ENCODE measurements around the gene DHCR24.

Gene DHCR24

GRCh38 chr1:54863267-54863665 lies 23.7 kb downstream of the DHCR24 start:
- no peak for DNase-seq

DNA sequence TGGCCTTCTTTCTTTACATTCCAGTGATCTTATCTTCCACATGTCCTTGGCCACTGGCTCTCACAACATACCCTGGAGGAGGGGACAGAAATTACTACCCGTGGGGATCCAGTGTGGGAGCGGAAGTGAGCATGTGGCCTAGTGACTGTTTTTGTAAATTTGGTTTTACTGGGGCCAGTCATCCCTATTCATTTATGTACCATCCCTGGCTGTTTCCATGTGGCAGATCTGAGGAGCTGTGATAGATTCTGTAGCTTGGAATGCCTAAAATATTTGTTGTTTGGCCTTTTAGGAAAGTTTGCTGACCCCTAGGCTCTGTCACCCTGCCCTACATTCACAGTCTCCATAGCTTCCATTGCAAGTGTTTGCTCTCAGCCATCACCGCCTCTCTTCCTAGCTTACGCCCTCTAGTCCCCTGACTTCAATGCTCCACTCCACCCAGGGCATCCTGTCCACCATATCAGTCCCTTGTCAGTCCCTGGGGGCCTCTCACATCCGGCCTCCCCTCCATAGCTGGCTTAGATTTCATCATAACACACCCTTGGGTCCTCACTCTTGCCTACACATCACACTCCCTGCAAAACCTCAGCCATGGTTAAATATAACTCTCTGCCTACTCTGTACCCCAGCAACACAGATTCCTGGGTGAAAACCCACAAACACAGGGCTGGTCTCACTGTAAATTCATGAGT lies 25.8 kb downstream of the DHCR24 start:
- DNase-seq: no peak

GRCh38 chr1:54859700-54860391 lies 27.1 kb downstream of the DHCR24 start:
- no peak for DNase-seq

GRCh38 chr1:54857746-54858561 lies 29.0 kb downstream of the DHCR24 start:
- DNase-seq: no peak

- no peak for DNase-seq
Measured at GRCh38 chr1:54857141-54857540, 29.9 kb downstream of the DHCR24 start.

DNA sequence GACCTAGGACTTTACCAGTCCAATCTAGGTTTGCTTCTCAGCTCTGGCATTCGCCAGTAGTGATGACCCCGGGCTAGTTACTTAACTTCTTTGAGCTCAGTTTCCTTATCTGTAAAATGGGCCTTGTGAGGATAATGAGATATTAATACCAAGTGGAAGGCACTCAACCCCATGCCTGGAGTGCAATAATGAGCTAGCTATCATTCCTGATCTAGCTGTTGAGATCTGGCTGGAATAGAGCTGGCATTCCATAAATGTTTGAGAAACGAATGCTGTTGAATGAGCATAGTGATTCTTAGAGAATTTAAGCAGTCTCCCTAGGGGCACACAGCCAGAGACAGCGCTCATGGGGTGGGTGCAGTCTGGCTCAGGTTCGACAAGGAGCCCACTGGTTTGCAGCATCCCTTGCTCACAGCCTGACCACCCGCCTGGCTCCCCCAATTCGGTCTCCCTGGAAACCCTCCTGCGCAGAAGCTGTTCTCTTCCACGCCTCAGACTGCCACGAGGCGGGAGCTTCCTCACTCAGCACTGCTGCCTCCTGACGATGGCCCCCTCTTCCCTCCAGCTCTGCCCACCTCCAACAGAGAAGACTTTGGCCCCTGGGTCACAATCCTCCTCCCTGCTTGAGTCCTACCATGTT lies 32.5 kb downstream of the DHCR24 start:
- DNase-seq: no peak

- no peak for DNase-seq
Measured at GRCh38 chr1:54853793-54854370, 33.1 kb downstream of the DHCR24 start.

DNA sequence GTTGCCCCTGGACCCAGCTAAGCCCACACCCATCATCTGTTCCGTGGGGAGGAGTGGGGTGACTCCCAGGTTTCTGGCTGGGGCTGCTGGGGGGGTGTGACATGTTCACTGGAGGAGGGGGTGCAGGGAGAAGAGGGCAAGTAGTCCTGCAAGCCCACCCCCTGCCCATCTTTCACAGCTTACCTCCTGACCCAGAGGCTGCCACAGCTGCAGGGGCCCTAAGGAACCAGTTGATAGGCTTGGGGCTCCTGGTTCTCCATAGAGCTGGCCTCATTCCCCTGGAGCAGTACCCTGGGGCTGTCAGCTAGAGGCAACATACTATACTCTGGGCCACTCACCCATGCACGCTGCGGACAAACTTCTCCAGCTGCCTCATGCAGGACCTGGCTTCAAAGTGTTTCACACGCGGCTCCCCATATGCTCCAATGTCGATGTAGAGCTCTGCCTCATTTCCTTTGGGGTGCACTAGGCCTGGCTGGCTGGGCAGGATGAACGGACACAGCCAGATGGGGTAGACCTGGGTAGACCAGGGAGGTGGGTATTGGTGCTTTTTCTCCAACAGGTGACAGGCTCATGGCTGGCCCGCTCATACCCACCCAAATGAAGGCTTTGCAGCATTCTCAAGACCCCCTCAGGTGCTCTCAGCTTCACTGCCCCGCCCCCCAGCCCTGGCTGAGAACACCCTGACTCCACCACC lies 33.8 kb downstream of the DHCR24 start:
- no peak for DNase-seq

DNA sequence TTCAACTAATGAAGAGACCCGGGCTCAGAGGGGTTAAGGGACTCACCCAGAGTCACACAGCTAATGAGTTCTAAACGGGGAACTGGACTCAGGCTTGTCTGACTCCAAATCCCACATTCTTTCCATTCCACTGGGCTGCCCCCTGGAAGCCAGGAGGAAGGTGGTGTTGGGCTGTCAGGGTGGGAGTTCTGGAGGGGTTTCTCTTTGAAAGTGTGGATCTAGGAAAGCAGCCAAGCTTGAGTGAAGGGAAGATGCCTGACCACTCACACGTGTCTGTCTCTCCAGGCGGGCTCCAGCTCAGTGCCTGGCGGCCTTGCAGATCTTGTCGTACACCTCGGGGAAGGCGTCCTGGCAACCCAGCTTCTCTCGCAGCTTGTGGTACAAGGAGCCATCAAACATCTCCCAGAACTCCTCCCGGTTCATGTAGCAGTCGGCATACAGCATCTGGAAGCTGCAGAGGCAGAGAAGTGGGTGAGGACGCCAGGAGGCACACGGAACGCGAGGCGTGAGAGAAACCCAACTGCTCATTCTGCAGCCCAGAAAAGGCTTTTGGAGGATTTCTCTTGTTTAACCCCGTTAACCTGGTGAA lies 35.0 kb downstream of the DHCR24 start:
- no peak for DNase-seq

- DNase-seq: no peak
Measured at GRCh38 chr1:54851406-54851805, 35.6 kb downstream of the DHCR24 start.

DNA sequence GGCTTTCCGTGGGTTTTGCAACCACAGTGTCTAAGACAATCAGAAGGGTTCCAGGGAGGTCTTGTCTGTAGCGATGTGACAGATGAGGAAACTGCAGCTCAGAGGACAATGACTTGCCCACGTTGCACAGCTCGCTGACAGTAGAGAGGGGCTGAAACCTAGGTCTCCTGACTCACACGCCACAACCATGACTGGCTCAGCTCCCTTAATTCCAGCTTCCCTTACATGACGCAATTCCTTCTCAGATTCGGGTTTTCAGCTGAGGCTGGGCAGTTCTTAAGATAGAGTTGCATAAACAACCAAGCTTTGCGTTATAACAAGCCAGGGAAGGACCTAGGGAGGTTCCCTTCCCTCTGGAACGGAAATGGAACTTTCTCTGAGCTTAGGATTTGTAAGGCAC lies 36.3 kb downstream of the DHCR24 start:
- DNase-seq: no peak

DNA sequence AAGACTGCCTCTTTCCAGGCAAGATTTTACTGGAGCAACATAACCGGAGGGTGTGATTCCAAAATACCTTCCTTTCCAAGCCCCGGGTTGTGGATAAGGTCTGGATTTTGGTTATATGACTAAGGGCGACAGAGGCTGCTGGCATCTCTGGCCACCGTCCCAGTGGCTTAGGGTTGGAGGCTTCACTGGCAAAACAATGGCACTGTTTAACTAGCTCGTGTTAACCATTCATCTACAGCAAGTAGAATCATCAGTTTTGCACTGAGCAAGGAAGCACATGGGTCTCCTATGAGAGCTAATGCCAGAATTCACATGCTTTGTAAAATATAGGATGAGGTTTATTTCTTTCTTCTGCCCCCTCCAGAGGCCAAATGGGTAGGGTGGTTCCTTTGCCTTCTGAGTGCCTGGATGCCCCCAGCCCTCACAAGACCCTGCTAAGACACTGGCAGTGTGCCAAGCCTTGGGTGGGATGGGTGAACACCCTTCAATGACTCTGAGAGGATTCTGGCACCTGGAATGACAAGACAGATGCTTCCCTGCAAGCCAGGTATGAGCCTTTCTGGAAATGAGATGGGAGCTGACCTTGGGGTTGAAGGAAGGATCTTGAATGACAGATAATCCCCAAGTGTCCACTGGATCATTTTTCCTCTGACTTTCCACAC lies 36.8 kb downstream of the DHCR24 start:
- no peak for DNase-seq

GRCh38 chr1:54849219-54850068 lies 37.6 kb downstream of the DHCR24 start:
- DNase-seq: no peak

DNA sequence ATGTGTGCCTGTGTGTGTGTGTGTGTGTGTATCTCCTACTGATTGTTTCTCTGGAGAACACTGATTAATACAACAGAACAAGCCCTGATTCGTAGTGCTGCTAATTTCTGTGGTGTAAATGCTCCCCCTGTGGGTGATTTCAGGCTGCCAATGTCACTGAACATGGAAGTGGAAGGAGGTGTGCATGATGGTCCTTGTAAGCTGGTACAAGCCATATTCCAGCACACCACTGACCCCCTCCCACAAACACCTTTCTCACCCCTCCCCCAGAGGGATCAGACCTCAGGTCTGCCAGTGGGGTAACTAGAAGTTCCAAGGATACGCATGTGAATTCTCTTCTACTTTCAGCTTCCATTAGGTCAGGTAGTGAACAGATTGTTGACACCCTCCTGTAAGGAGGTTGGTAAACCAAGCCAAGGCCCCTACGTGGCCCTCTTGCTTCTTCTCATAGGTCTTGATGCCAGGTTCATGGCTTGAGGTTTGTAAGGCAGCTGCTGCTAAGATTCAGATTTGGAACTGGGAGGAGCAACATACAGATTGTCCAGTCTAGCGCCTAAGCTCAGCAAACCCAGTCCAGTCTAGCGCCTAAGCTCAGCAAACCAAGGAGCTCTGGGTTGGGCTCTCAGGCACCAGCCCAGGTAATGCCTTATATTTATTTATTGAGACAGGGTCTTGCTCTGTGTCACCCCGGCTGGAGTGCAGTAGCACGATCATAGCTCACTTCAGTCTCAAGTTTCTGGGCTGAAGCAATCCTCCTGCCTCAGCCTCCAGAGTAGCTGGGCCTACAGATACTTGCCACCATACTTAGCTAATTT lies 38.7 kb downstream of the DHCR24 start:
- DNase-seq: no peak

GRCh38 chr1:54846716-54847284 lies 40.2 kb downstream of the DHCR24 start:
- no peak for DNase-seq

- no peak for DNase-seq
Measured at GRCh38 chr1:54846301-54846700, 40.7 kb downstream of the DHCR24 start.

GRCh38 chr1:54845772-54846171 lies 41.2 kb downstream of the DHCR24 start:
- DNase-seq: no peak

DNA sequence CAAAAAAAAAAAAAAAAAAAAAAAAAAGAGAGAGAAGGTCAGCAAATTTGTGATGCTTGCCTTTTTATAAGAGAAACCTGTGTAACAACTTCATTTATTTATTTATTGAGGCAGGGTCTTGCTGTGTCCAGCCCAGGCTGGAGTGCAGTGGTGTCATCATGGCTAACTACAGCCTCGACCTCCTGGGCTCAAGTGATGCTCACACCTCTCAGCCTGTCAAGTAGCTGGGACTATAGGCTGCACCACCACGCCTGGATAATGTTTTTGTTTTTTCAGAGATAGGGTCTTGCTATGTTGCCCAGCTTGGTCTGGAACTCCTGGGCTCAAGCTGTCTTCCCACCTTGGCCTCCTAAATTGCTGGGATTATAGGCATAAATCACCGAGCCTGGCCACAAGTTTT lies 42.4 kb downstream of the DHCR24 start:
- DNase-seq: no peak

GRCh38 chr1:54843449-54843848 lies 43.5 kb downstream of the DHCR24 start:
- no peak for DNase-seq
